Left renal pelvis (tissue), 4 donors: ENCODE results near the gene GALM. TPM values are rescaled to one million over a fixed set of nuclear protein-coding genes. Genes with fewer than 3 reads are reported as not detected.
A peak's percentile ranks its signal among the peaks of the same experiment; 100 is the strongest.
"Not testable (repeated sequence)": the region's sequence is repeated elsewhere in the genome, so short reads cannot be mapped to it uniquely, and the experiment has no call there.

Source experiments
- DNase-seq, 4 donors: peaks; one replicate each; pipeline ENCODE4 v3.0.0-alpha.2; 2013; ENCODE audit warnings: low read depth in 4 of 4, low spot score in 3 of 4
- polyA plus RNA-seq, 4 donors: library from polyadenylated mRNA; unstranded; fragments of 120-200 nt; gene quantifications; one replicate each; pipeline ENCODE4 v1.2.1, GENCODE V29; 2013; ENCODE audit not compliant: insufficient read length in 4 of 4

The GALM gene
- polyA plus RNA-seq, 4 donors: 21.1 to 62.7 (median 54.6) TPM

DNA sequence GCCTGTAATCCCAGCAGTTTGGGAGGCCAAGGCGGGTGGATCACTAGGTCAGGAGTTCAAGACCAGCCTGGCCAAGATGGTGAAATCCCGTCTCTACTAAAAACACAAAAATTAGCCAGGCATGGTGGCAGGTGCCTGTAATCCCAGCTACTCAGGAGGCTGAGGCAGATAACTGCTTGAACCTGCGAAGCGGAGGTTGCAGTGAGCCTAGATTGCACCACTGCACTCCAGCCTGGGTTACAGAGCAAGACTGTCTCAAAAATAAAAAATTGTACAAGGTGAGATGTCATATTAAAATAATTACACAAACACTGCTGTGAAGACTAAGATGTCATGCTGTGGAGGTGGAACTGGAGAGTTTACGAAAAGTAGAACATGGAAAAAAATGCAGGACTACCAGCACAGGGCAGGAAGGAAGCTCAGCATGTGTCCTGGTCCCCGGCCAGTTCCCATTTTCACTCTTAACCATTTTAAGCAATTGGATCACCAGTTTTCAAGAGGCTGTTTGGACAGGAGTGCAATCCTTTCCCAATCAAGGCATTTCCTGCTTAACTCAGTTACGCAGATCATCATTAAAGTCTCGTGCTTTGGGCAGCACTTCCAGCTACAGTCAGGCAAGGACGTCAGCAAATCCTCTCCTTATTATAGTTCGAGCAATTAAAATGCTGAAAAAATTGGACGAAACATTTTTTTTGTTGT is 71.2 kb downstream of the GALM start:
- DNase-seq: not testable (repeated sequence)

GRCh38 chr2:38737925-38738324 is 72.0 kb downstream of the GALM start:
- DNase-seq: no peak

GRCh38 chr2:38739524-38739923 is 73.6 kb downstream of the GALM start:
- no peak for DNase-seq

- no peak for DNase-seq
Observed at GRCh38 chr2:38740851-38741731, 75.2 kb downstream of the GALM start.

GRCh38 chr2:38742797-38743559 is 77.1 kb downstream of the GALM start:
- no peak for DNase-seq

DNA sequence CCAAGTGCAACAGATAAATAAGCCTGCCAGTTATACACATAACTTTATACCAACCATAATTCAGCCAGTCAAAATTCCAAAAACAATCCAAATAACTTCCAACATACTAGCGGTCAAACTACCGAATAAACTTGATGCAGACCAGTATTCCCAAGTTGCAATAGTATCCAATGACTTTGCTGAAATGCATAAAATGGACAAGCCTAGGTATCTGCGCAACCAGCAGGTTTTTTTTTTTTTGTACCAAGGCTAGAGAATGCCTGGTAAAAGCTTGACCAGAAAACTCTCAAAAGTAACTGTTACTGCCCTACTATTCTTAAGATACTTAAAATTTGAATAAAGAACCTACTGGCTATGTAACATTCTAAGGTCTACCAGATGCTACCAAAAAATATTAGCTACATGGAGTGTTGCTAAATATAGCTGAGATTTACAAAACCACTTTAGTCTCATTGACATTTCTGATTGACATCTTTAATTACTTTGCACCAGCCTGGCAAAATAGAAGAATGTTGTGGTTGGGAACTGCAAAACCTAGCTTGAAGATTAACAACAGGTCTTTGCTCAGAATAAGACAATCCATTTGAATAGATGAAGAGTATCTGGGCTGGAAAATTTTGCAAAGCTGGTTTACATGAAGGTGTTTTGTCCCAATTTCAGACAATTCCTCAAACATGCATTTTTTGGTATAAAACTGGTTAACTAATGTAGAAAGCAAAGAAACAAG is 77.9 kb downstream of the GALM start:
- no peak for DNase-seq

- no peak for DNase-seq
Observed at GRCh38 chr2:38744399-38744780, 78.5 kb downstream of the GALM start.

DNA sequence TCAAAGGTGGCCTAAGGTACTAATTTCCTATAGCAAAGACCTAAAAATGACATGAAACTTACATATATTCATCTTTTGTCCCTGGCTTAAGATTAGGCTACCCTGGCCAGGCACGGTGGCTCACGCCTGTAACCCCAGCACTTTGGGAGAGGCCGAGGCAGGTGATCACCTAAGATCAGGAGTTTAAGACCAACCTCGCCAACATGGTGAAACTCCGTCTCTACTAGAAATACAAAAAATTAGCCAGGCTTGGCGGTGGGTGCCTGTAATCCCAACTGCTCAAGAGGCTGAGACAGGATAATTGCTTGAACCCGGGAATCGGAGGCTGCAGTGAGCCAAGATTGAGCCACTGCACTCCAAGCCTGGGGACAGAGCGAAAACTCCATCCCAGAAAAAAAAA is 79.4 kb downstream of the GALM start:
- DNase-seq: no peak

- no peak for DNase-seq
Observed at GRCh38 chr2:38747007-38747424, 81.1 kb downstream of the GALM start.

GRCh38 chr2:38747819-38748218 is 81.9 kb downstream of the GALM start:
- no peak for DNase-seq

DNA sequence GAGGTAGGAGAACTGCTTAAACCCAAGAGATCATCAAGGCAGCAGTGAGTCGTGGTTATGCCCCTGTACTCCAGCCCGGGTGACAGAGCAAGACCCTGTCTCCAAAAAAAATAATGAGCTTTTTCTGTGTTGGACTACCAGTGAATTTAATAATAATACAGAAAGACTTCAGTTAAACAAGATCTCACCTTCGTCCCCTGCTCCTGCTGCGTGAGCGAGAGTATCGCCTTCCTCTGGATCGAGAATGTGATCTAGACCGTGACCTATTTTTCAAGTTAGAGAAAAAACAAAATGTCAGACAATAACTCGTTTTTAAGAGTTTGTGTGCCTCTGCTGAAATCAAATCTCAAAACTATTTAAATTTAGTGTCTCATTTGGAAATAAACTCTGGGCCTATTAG is 82.5 kb downstream of the GALM start:
- DNase-seq: no peak

GRCh38 chr2:38748943-38749804 is 83.3 kb downstream of the GALM start:
- no peak for DNase-seq

DNA sequence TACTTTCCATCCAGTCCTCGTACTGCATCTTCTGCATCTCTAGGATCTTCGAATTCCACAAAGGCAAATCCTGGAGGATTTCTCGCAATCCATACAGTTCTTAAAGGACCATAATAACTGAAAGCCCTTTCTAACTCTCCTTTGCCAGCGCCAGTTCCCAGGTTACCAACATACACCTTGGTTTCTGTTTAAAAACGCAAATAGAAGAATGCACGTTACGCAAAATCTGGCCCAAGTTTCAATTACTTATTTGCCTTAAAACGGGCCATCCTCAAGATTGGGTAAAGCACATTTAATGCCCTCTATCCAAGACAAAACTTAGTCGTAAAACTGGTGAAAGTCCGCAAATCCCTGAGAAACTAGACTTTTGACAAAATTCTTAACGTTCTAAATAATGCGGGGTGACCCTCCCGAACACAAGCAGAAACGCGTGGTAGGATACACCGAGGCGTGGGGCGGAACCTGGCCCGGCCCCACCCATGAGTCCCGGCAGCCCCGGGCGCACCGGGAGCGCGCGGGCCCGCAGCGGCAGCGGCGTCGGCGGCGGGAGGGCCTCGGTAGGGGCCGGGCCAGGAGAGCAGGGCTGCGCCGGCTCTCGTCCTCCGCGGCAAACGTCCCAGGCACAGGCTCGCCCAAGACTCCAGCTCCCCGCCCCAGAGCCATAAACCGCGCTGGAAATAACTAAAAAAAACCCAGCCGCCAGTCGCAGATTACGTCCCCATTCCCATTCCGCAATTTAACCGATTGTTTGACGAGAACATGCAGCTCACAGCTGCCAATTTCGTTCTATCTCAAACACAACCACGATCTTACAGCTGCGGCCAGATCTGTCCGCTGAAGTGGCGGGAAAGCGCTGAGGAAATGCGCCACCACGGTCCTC is 84.3 kb downstream of the GALM start:
- DNase-seq: peak in 1 of 4 donors; percentile 32

DNA sequence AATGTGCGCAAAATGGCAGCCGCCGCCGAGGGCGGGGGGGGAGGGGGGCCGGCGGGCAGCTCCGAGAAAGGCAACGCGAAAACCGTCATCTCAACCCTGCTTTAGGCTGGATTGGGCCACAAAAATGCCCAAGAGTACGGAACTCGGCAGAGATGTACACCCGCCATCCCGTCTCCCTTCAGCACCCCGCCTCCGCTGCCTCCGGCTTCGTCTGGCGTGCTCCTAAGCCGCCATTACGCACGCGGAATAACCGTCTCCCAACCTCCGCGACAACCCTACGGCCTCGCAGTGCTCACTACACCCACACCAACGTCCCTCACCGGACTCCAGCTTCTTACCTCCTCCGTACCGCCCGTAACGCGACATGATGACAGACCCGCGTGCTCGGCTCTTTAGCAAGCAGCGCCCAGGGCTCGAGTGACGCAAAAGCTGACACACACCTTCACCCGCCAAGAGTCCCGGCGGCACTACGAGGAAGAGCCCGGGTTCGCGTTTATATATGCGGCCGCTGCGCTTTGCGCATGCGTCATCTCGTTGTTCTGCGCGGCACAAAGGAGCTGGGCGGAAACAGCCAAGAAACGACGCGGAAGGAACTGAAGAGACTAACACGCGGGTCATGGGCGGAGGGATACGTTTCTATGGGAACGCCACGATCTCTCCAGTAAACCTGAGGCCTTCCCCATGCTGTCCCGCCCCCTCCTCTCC is 85.1 kb downstream of the GALM start, which contains the start of gene SRSF7:
TSS of gene SRSF7 (minus strand) at position 471 of the 705 bp plus-strand sequence. CDS start at position 366, 105 bp downstream.
- DNase-seq: peak; percentile 98 to 100 (median 99)

- no peak for DNase-seq
Observed at GRCh38 chr2:38751596-38752410, 85.9 kb downstream of the GALM start.

DNA sequence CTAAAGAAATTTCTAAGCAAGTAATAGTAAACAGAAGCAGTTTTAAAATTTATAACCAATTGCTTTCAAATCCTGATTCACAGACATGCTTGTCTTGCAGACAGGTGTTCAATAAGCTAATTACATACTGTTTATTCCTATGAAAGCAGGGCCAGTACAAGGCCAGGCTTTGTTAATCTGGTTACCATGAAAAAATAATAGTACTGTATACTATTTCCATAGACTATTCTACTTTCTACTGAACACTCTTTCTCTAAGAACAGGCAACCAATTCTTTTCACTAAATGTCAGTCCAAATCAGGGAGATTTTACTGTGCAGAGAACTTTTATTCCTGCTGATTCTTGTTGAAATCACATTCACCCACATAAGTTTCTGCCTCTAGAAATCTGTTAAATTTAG is 88.1 kb downstream of the GALM start:
- no peak for DNase-seq

DNA sequence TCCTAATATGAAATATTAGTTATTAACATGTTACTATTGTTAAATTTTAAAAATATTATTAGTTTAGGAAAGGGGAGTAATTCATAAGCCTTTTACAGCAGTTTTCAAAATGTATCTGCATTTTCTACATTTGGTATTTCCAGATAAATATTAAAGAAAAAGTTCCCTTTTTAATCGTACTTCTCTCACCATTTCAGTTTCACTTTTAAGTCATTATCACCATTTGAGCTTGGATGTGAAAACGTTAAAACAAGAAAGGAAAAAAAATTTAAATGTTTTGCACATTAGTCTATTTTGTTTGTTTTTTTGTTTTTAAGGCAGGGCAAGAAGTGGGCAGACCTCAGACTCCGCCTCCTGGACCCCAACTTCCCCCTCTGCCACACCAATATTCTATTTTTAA is 88.6 kb downstream of the GALM start:
- DNase-seq: no peak
